OCI-LY7 (cell line): ENCODE results near the gene RAD21L1. TPM values are rescaled to one million over a fixed set of nuclear protein-coding genes. Genes with fewer than 3 reads are reported as not detected.

Experiments used
- BruUV-seq: library from RNA; stranded (reverse); fragments of 400-500 nt; replicated peaks from 2 replicates; lab custom pipeline; 2021; lab: Mats Ljungman, UMichigan
- CTCF ChIA-PET: fragments of 300-600 bp; sonication (Branson Sonifier 250); formaldehyde crosslinking; loops from one replicate; lab custom pipeline; 2022; ENCODE audit warnings: antibody characterized with exemption; ENCODE audit not compliant: unreplicated experiment; lab: Charles Lee
- POLR2A ChIA-PET: fragments of 300-600 bp; sonication (Branson Sonifier 250); formaldehyde crosslinking; loops from one replicate; lab custom pipeline; 2022; ENCODE audit warnings: antibody characterized with exemption; lab: Charles Lee
- DNase-seq: peaks from one replicate; pipeline ENCODE4 v3.0.0-alpha.2; 2015; ENCODE audit warnings: low spot score
- H2AFZ ChIP-seq: fragments of 200-600 bp; sonication (generic), shearing (Covaris generic); 2 replicates; pipeline ENCODE4 v1.6.1; 2014; ENCODE audit warnings: mild to moderate bottlenecking, antibody characterized with exemption, low read length, moderate library complexity
- H3K27ac ChIP-seq: fragments of 200-600 bp; sonication (generic); 2 replicates; pipeline ENCODE4 v1.5.1; 2014; ENCODE audit warnings: mixed run types, low read depth, mild to moderate bottlenecking, moderate library complexity, low read length, inconsistent platforms; ENCODE audit not compliant: poor library complexity, severe bottlenecking
- H3K36me3 ChIP-seq: fragments of 200-600 bp; sonication (generic); 2 replicates; pipeline ENCODE4 v1.6.1; 2014; ENCODE audit warnings: mild to moderate bottlenecking, antibody characterized with exemption, low read length, moderate library complexity, mixed read lengths; ENCODE audit not compliant: insufficient read depth
- H3K4me1 ChIP-seq: fragments of 200-600 bp; sonication (generic); 2 replicates; pipeline ENCODE4 v1.5.1; 2014; ENCODE audit warnings: mild to moderate bottlenecking, low read length; ENCODE audit not compliant: insufficient read depth, poor library complexity, severe bottlenecking
- H3K4me2 ChIP-seq: fragments of 200-600 bp; sonication (generic); 2 replicates; pipeline ENCODE4 v1.6.1; 2014; ENCODE audit warnings: mild to moderate bottlenecking, low read length
- H3K4me3 ChIP-seq: fragments of 200-600 bp; sonication (generic); 2 replicates; pipeline ENCODE4 v1.5.1; 2014; ENCODE audit warnings: mild to moderate bottlenecking, low read depth, low read length; ENCODE audit not compliant: poor library complexity, severe bottlenecking
- H3K79me2 ChIP-seq: fragments of 200-600 bp; sonication (generic); 2 replicates; pipeline ENCODE4 v1.6.1; 2016; ENCODE audit warnings: low read depth, mild to moderate bottlenecking, low read length, moderate library complexity, mixed read lengths; ENCODE audit not compliant: insufficient read depth
- H3K9me2 ChIP-seq: fragments of 200-600 bp; sonication (generic); 2 replicates; pipeline ENCODE4 v1.6.1; 2016; ENCODE audit warnings: mild to moderate bottlenecking, low read length, mixed read lengths; ENCODE audit not compliant: insufficient read depth
- H3K9me3 ChIP-seq: fragments of 200-600 bp; sonication (generic); 2 replicates; pipeline ENCODE4 v1.6.1; 2014; ENCODE audit warnings: mild to moderate bottlenecking, mixed run types, low read length, mixed read lengths
- H4K20me1 ChIP-seq: fragments of 200-600 bp; sonication (generic); 2 replicates; pipeline ENCODE4 v1.6.1; 2014; ENCODE audit warnings: mild to moderate bottlenecking, antibody characterized with exemption, low read length, moderate library complexity, mixed read lengths; ENCODE audit not compliant: insufficient read depth
- CTCF ChIP-seq: fragments of 200-600 bp; sonication (generic); conservative IDR thresholded peaks from 2 replicates; pipeline ENCODE4 v1.5.1; 2014; ENCODE audit warnings: mild to moderate bottlenecking, antibody characterized with exemption, low read length, moderate library complexity, mixed read lengths
- EZH2phosphoT487 ChIP-seq: fragments of 200-600 bp; sonication (generic); IDR thresholded peaks from 2 replicates; pipeline ENCODE4 v1.6.1; 2018; ENCODE audit warnings: low read depth, borderline replicate concordance, mild to moderate bottlenecking, mixed run types, antibody characterized with exemption, low read length, moderate library complexity, mixed read lengths
- intact Hi-C: fragments of 100-400 bp; cut with micrococcal nuclease; formaldehyde crosslinking; loops from one replicate; pipeline ENCODE4 v1.10.0; 2022; ENCODE audit not compliant: unreplicated experiment
- total RNA-seq, 2 experiments: library from RNA; depleted of rRNA in 1 of 2; stranded (reverse); fragments of >200 nt in 1 of 2; shearing (Covaris generic) in 1 of 2; gene quantifications; 2 replicates each; pipeline ENCODE4 v1.2.3, GENCODE V29; 2014 to 2022

RAD21L1 gene
- total RNA-seq, 2 experiments from 2014 or later: not detected

DNA sequence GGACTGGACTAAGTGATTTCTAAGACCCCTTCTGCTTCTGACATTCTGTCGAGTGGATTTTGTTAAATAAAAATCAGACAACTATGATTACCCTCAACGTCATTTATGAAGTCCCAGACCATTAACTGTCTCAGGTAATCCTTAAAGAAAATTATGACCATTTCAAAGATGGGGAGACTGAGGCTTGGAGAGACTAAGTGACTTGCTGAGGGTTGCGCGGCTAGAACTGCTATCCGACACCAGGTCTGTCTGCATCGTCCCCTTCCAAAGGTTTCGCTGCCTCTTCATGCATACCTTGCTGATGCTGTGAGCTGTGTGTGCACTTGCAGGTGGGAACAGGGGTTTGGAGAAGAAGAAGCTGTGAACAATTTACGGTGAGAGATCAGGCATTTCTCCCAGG, 43.4 kb downstream of the RAD21L1 start:
- no peaks in the 10 kb centered on the region for H3K36me3 ChIP-seq
- H4K20me1 ChIP-seq: no peaks in the 10 kb centered on the region
- no TSS peak for BruUV-seq
- H3K4me1 ChIP-seq: no peaks in the 10 kb centered on the region
- no peak for TF ChIP-seq EZH2phosphoT487
- TF ChIP-seq CTCF: no peak
- ChIA-PET POLR2A (no interaction called here), CTCF (no interaction called here)
- intact Hi-C loops: no loop called here
- H2AFZ ChIP-seq: no peak overlapping the region
- H3K79me2 ChIP-seq: no peaks in the 10 kb centered on the region
- no peak overlapping the region for H3K4me2 ChIP-seq
- no peaks in the 10 kb centered on the region for H3K9me2 ChIP-seq
- H3K4me3 ChIP-seq: no peak overlapping the region
- no peak for DNase-seq
- no peaks in the 10 kb centered on the region for H3K9me3 ChIP-seq
- H3K27ac ChIP-seq: no peak overlapping the region

DNA sequence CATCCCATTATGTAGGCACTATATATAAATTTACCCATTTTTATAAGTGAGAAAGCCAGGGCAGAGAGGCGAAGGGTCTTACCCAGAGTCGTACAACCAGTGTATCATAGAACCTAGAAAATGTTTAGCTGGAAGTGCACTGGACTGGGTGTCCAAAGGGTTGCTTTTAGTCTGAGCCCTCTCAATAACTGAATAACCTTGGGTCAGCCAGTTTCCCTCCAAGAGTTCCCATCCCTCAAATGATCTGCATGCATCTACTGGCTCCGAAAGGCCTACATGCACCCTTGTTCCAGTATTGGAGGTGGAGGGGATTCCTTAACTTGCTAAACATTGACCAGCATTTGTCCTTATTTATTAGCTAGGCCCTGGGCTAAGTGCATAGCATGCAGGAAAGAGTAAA, 44.0 kb downstream of the RAD21L1 start:
- no peak for TF ChIP-seq EZH2phosphoT487
- no peak for TF ChIP-seq CTCF
- intact Hi-C loops: no loop called here
- no peaks in the 10 kb centered on the region for H3K36me3 ChIP-seq
- no peaks in the 10 kb centered on the region for H3K4me1 ChIP-seq
- no peak overlapping the region for H3K27ac ChIP-seq
- CTCF ChIA-PET: interaction anchor here (0.6 kb wide), 1 partner anchor 315 kb away, joined by 3 read pairs; no protein-coding TSS in a partner anchor
- no peaks in the 10 kb centered on the region for H3K9me2 ChIP-seq
- no peak overlapping the region for H2AFZ ChIP-seq
- DNase-seq: no peak
- H3K4me3 ChIP-seq: no peak overlapping the region
- no TSS peak for BruUV-seq
- POLR2A ChIA-PET: interaction anchor here (0.7 to 1.1 kb wide), 2 partner anchors 137 to 381 kb away, joined by 3 to 4 read pairs; no protein-coding TSS in a partner anchor
- no peaks in the 10 kb centered on the region for H3K9me3 ChIP-seq
- H3K79me2 ChIP-seq: no peaks in the 10 kb centered on the region
- no peaks in the 10 kb centered on the region for H4K20me1 ChIP-seq
- no peak overlapping the region for H3K4me2 ChIP-seq

DNA sequence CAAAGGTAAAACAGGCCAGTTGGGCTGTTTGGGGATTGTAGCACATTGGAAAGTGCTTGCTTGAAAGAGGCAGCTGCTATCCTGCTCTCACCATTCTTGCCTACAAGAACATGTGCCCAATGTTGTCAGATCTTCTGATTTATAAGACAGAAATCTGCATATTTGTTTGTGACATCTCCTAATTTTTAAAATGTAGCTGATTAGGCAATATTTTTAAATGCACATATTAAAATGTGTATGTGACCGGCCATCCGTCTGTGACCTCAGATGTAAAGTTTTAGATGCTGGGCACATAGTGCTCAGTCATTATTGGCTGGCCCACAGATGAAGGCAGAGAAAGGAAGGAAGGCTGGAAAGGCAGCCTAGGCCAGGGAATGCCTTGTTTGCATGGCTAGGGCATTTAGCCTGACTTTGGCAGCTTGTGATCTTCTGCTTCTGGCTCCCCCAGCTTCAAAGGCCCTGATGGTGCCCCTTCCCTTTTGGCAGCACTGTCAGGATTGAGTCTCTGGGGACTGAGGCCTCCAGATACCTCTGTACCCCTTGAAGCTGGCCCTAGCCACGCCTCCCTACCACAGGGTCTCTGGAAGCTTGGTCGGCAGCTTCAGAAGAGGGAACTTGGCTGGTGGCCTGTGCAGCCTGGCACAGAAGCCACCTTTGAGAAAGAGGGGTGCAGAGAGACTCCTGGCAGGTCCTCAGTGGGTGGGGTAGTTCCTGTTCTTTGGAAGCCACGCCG, 46.7 kb downstream of the RAD21L1 start:
- CTCF ChIA-PET: no interaction called here
- no peak overlapping the region for H3K4me3 ChIP-seq
- BruUV-seq: no TSS peak
- H3K4me1 ChIP-seq: no peaks in the 10 kb centered on the region
- intact Hi-C loops: no loop called here
- no peak overlapping the region for H3K4me2 ChIP-seq
- no peak for TF ChIP-seq CTCF
- TF ChIP-seq EZH2phosphoT487: no peak
- H4K20me1 ChIP-seq: no peaks in the 10 kb centered on the region
- no peak overlapping the region for H2AFZ ChIP-seq
- no peak for DNase-seq
- POLR2A ChIA-PET: no interaction called here
- no peaks in the 10 kb centered on the region for H3K79me2 ChIP-seq
- H3K27ac ChIP-seq: no peak overlapping the region
- H3K9me2 ChIP-seq: no peaks in the 10 kb centered on the region
- H3K9me3 ChIP-seq: no peaks in the 10 kb centered on the region
- H3K36me3 ChIP-seq: no peaks in the 10 kb centered on the region
